GM19397 (cell line): ENCODE measurements around the gene GPR162.
"Not testable (repeated sequence)": the region's sequence is repeated elsewhere in the genome, so short reads cannot be mapped to it uniquely, and the experiment has no call there.

Experiments
- ATAC-seq: cut with Tn5 transposase; IDR thresholded peaks from one replicate; pipeline ENCODE4 v1.9.1; 2021; ENCODE audit warnings: mild to moderate bottlenecking, moderate library complexity; ENCODE audit not compliant: unreplicated experiment

The GPR162 gene

GRCh38 chr12:6872073-6873048 lies 50.7 kb downstream of the GPR162 start:
- ATAC-seq: peak; percentile 31

GRCh38 chr12:6873094-6874014 lies 51.7 kb downstream of the GPR162 start, which contains the start of gene SPSB2:
SPSB2 (minus strand) TSS chr12:6873303; CDS start chr12:6872901, 402 bp downstream.
- ATAC-seq: peak; percentile 77

GRCh38 chr12:6874015-6874368 lies 52.4 kb downstream of the GPR162 start:
- not testable (repeated sequence) for ATAC-seq
